ENCODE measurements around the gene ITGA11. TPM values are rescaled to one million over a fixed set of nuclear protein-coding genes. Genes with fewer than 3 reads are reported as not detected.

ITGA11 gene
- polyA plus RNA-seq, 1 of the 3 experiments (the other 2 are of a cell fraction): 0.49 TPM

- Histone ChIP-seq H3K9me2 (no peaks in the 10 kb centered on the region), H3K4me1 (ENCODE audit: control insufficient read depth in 1 of 2, insufficient read depth in 2 of 2, low read depth in 1 of 2, low read length in 1 of 2) (peaks cover 12 to 15% of the 10 kb centered on the region in 2 experiments), H3K9ac (no peak overlapping the region), H3F3A (replicated peaks; ENCODE audit: insufficient read depth) (peaks cover 28% of the 10 kb centered on the region), H3K27ac (ENCODE audit: low read depth in 2 of 2, low read length in 1 of 2) (no peak overlapping the region), H3K27me3 (ENCODE audit: insufficient read depth) (no peaks in the 10 kb centered on the region), H3K9me3 (no peaks in the 10 kb centered on the region), H3K79me2 (ENCODE audit: insufficient read depth) (no peaks in the 10 kb centered on the region), H2AFZ (ENCODE audit: low read depth) (no peak overlapping the region), H4K20me1 (ENCODE audit: insufficient read depth) (no peaks in the 10 kb centered on the region), H3K4me3 (ENCODE audit: low read depth in 2 of 2, low read length in 1 of 2) (no peak overlapping the region), H3K36me3 (replicated peaks in 1 of 2; ENCODE audit: control insufficient read depth in 1 of 2, insufficient read depth in 2 of 2, low read length in 1 of 2) (no peaks in the 10 kb centered on the region), H3K4me2 (no peak overlapping the region)
- no peak for TF ChIP-seq CTCF (IDR thresholded peaks at IDR 0.05)
- no peak for TF ChIP-seq JUND (IDR thresholded peaks at IDR 0.05)
- TF ChIP-seq GABPA (IDR thresholded peaks at IDR 0.05; ENCODE audit: low read depth): no peak
- no peak for TF ChIP-seq ZBTB33 (IDR thresholded peaks at IDR 0.05; ENCODE audit: borderline replicate concordance, low read depth)
- no peak for TF ChIP-seq USF1 (IDR thresholded peaks at IDR 0.05; ENCODE audit: borderline replicate concordance, low read depth)
- no peak for TF ChIP-seq RAD21 (IDR thresholded peaks at IDR 0.05; ENCODE audit: low read length)
- TF ChIP-seq TEAD4 (IDR thresholded peaks at IDR 0.05; ENCODE audit: borderline replicate concordance, insufficient read depth): no peak
- TF ChIP-seq IRF3 (IDR thresholded peaks at IDR 0.05; ENCODE audit: low read depth, low read length): no peak
- no peak for TF ChIP-seq RXRA (IDR thresholded peaks at IDR 0.05; ENCODE audit: borderline replicate concordance, low read depth)
- no peak for TF ChIP-seq PBX3 (IDR thresholded peaks at IDR 0.05)
- no peak for TF ChIP-seq CHD2 (IDR thresholded peaks at IDR 0.05; ENCODE audit: low read length, partially characterized antibody)
- TF ChIP-seq POLR2AphosphoS5 (IDR thresholded peaks at IDR 0.05; ENCODE audit: low read depth, low read length): no peak
- TF ChIP-seq YY1 (IDR thresholded peaks at IDR 0.05; ENCODE audit: low read depth): no peak
- no peak for TF ChIP-seq RFX5 (IDR thresholded peaks at IDR 0.05; ENCODE audit: low read length)
- no peak for TF ChIP-seq TCF12 (IDR thresholded peaks at IDR 0.05)
- no peak for TF ChIP-seq RCOR1 (IDR thresholded peaks at IDR 0.05; ENCODE audit: low read length)
- TF ChIP-seq GATA2 (CRISPR knock-in tag; IDR thresholded peaks at IDR 0.05): no peak
- TF ChIP-seq MEF2A (IDR thresholded peaks at IDR 0.05; ENCODE audit: borderline replicate concordance, low read depth): no peak
- no peak for TF ChIP-seq REST (IDR thresholded peaks at IDR 0.05; ENCODE audit: low read depth, low read length)
- no peak for TF ChIP-seq SMC3 (IDR thresholded peaks at IDR 0.05; ENCODE audit: low read depth, low read length)
- WGBS (ENCODE audit: low lambda C conversion rate): 100% methylated on average over 5 of the region's 5 CpGs
- POLR2A ChIA-PET: no interaction called here
- CTCF ChIA-PET: interaction anchor here (2.2 kb wide), 1 partner anchor 74 kb away, joined by 10 read pairs; no protein-coding TSS in a partner anchor
- no peak for DNase-seq
Measured at GRCh38 chr15:68380456-68380855, 51.5 kb downstream of the ITGA11 start.

Measured in SK-N-SH (cell line).